ENCODE measurements around the gene IL5RA.

GRCh38 chr3:3069723-3070122 lies 40.5 kb downstream of the IL5RA start:
- TF ChIP-seq POLR2A (IDR thresholded peaks at IDR 0.05) (no peak), POLR2AphosphoS5 (IDR thresholded peaks at IDR 0.05; ENCODE audit: insufficient read depth in 1 of 2, low read depth in 1 of 2) (no peak)

All from vagina (tissue), 2 donors.